ENCODE measurements around the gene TNK2.
"Not testable (repeated sequence)": the region's sequence is repeated elsewhere in the genome, so short reads cannot be mapped to it uniquely, and the experiment has no call there.

DNA sequence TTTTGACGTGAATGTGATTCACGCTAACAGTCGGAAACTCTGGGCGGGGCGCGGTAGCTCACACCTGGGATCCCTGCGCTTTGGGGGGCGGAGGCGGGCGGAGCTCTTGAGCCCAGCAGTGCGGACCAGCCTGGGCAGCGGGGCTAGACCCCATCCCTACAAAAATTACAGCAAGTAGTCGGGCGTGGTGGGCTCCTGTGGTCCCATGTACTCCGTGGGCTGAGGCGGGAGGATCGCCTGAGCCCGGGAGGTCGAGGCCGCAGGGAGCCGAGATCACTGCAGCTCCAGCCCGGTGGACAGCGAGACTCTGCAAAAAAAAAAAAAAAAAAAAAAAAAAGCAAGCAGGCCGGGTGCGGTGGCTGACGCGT lies 46.4 kb upstream of the TNK2 start:
- TF ChIP-seq BHLHE40 (IDR thresholded peaks at IDR 0.05; ENCODE audit: borderline replicate concordance); ELF4 (IDR thresholded peaks at IDR 0.05); SP1 (IDR thresholded peaks at IDR 0.05); LEF1 (IDR thresholded peaks at IDR 0.05; ENCODE audit: borderline replicate concordance); FOXM1 (IDR thresholded peaks at IDR 0.05; ENCODE audit: borderline replicate concordance): not testable (repeated sequence)
